HG02852 (cell line): ENCODE data around the gene CEP162.
"Not testable (repeated sequence)": the region's sequence is repeated elsewhere in the genome, so short reads cannot be mapped to it uniquely, and the experiment has no call there.

ENCODE experiments used
- ATAC-seq: cut with Tn5 transposase; IDR thresholded peaks from one replicate; pipeline ENCODE4 v1.9.1; 2021; ENCODE audit warnings: mild to moderate bottlenecking, moderate library complexity; ENCODE audit not compliant: unreplicated experiment

The CEP162 gene

GRCh38 chr6:84227434-84228197 is at the start of gene CEP162:
Gene CEP162, minus strand, starts transcription at chr6:84227643. Its CDS starts 1,250 bp downstream, at chr6:84226393.
- peak; percentile 98 for ATAC-seq

- no peak for ATAC-seq
Measured at GRCh38 chr6:84274856-84275255, 47.4 kb upstream of the CEP162 start.

GRCh38 chr6:84273048-84273809 is 45.8 kb upstream of the CEP162 start:
- ATAC-seq, result no peak

- ATAC-seq, result no peak
Measured at GRCh38 chr6:84272298-84272697, 44.9 kb upstream of the CEP162 start.

- no peak for ATAC-seq
Measured at GRCh38 chr6:84271061-84271716, 43.7 kb upstream of the CEP162 start.

GRCh38 chr6:84269947-84270733 is 42.7 kb upstream of the CEP162 start:
- ATAC-seq, result no peak

- ATAC-seq, result no peak
Measured at GRCh38 chr6:84268781-84269180, 41.3 kb upstream of the CEP162 start.

GRCh38 chr6:84263557-84263956 is 36.1 kb upstream of the CEP162 start:
- no peak for ATAC-seq

GRCh38 chr6:84260926-84261325 is 33.5 kb upstream of the CEP162 start:
- no peak for ATAC-seq

- ATAC-seq, result no peak
Measured at GRCh38 chr6:84260196-84260595, 32.8 kb upstream of the CEP162 start.

- no peak for ATAC-seq
Measured at GRCh38 chr6:84258866-84259265, 31.4 kb upstream of the CEP162 start.

- no peak for ATAC-seq
Measured at GRCh38 chr6:84258268-84258667, 30.8 kb upstream of the CEP162 start.

GRCh38 chr6:84255641-84256040 is 28.2 kb upstream of the CEP162 start:
- ATAC-seq, result no peak

GRCh38 chr6:84253380-84253779 is 25.9 kb upstream of the CEP162 start:
- no peak for ATAC-seq

- ATAC-seq, result no peak
Measured at GRCh38 chr6:84251891-84252539, 24.6 kb upstream of the CEP162 start.

GRCh38 chr6:84249724-84250123 is 22.3 kb upstream of the CEP162 start:
- no peak for ATAC-seq

- ATAC-seq, result not testable (repeated sequence)
Measured at GRCh38 chr6:84244416-84245081, 17.1 kb upstream of the CEP162 start.

- no peak for ATAC-seq
Measured at GRCh38 chr6:84243240-84243639, 15.8 kb upstream of the CEP162 start.

- peak; percentile 94 for ATAC-seq
Measured at GRCh38 chr6:84242265-84242664, 14.8 kb upstream of the CEP162 start.

- no peak for ATAC-seq
Measured at GRCh38 chr6:84228198-84228543, 728 bp upstream of the CEP162 start.
